Activated CD4-positive, CD25-positive, alpha-beta regulatory T cell treated with anti-CD3 and anti-CD28 coated beads, Interleukin-2, amount 50 U/mL, for 16 hours (primary cell): ENCODE results near the gene SPECC1.
"Not testable (repeated sequence)": the region's sequence is repeated elsewhere in the genome, so short reads cannot be mapped to it uniquely, and the experiment has no call there.

Experiments
- DNase-seq: peaks from one replicate; pipeline ENCODE4 v3.0.0-alpha.2; 2020; ENCODE audit warnings: low read depth, low spot score

SPECC1 gene

GRCh38 chr17:20235747-20236146, 226.6 kb downstream of the SPECC1 start:
- no peak for DNase-seq

DNA sequence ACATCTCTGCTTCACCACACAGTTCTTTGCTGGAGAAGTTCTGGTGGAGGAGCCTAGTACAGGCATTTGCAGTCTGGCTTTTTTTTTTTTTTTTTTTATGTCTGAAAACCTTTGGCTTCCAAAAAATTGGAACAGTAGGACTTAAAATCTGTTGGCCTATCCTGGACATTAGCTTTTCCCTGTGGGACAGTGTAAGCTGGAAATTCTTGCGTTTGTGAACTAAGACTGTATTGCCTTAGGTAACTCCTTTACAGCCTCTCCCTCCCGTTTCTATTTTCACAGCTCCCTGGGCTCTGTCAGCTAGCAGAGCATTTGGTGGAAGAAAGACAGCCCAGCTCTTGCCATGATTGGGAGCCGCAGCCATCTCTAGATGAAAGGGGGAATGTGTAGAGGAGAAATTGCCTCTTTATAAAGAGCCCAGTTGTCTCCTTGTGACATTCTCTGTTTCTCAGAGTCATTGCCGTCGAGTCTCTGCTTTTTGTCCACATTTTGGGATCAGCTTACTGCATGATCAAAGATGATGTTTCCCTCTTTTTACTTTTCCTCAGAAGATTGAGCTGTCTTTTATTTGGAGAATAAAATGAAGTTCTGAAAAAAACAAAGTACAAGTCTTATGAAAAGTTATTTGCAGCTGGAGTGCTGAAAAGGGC, 227.5 kb downstream of the SPECC1 start:
- DNase-seq: no peak

GRCh38 chr17:20239776-20240175, 230.6 kb downstream of the SPECC1 start:
- not testable (repeated sequence) for DNase-seq

DNA sequence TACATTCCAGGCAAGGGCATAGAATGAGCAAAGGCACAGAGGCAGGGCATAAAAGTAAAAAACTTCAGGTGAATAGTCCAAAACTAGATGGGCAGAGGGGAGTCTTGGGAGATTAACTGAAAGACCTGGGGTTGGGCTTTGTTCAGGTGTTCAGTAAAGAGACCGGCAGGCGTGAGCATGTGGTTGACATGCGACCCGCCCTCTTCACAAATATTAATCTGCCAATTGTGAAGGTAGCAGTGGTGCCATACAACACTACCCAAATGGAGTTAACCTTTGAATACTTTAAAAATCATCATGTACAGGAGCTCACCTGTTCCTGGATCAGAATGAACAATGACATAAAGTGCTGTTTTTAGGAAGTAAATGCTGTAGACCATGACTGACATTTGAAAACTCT, 232.7 kb downstream of the SPECC1 start:
- DNase-seq: no peak

DNA sequence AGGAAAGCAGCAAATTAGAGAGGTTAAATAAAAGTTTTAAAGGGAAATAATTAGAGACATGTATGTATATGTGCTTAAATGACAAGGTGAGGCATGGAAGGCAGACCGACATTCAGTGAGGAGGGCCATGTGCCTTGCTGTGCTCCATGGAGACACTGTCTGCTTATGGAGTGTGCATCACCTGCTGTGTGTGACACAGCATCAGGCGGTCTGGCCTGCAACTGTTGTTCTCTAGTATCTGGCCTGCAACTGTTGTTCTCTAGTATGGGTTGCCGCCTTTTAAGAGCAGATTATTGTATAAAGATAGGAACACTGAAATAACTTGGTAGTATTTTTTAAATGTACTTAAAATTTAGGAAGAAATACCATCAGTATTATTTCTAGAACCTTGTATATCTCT, 233.1 kb downstream of the SPECC1 start:
- DNase-seq: no peak

GRCh38 chr17:20243524-20243923, 234.4 kb downstream of the SPECC1 start:
- no peak for DNase-seq

DNA sequence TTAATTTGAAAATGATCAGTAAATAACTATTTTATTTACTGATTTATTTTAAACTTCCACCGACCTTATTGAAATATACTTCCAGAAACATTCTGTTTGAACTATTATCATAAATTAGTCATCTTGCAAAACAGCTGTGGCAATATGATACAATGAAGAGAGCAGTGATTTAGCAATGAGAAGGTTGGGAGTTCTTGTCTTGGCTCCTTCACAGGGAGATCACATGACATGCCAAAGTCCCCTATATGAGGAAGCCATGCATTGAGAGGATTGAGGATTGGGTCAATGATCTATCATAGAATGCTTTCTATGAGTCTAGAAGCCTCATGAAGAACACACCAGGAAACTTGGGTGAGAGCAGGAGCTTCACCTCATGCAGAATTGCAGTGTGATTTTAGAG, 235.5 kb downstream of the SPECC1 start:
- no peak for DNase-seq

GRCh38 chr17:20246692-20247091, 237.5 kb downstream of the SPECC1 start:
- no peak for DNase-seq

DNA sequence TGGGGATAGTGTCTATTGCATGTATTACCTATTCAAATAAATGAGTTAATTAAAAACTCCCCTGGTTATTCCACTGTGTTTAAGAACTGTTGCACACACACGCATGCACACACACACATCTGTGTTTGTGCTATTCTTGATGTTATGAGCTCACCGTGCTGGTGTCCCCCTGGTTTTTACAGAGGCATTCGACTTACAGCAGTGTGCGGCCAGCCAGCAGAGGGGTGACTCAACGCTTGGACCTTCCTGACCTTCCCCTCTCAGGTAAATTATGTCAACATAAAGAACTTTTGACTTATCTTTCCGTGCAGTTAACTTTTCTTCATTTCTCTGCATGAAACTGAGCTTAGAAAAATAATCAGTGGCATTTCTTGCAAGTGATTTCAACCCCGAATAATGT, 244.2 kb downstream of the SPECC1 start:
- no peak for DNase-seq

- DNase-seq: no peak
Measured at GRCh38 chr17:20254541-20254940, 245.4 kb downstream of the SPECC1 start.

DNA sequence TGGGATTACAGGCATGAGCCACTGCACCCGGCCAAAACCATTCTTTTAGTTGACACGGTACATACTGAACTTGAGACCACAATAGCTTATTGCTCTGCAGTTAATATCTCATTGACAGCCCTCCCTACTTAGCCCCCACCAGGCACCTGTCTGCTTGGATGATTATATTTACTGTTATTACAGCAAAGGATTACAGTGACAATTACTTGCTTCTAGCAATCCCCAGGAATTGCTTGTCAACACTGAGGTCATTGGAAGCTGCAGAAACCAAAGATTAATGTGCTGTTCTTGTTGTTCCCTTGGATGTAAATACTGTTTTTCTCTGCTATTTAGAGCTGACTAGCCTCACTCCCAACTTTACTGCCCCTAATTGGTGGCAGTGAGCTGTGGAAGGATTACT, 247.0 kb downstream of the SPECC1 start:
- no peak for DNase-seq

- no peak for DNase-seq
Measured at GRCh38 chr17:20257008-20257407, 247.8 kb downstream of the SPECC1 start.

DNA sequence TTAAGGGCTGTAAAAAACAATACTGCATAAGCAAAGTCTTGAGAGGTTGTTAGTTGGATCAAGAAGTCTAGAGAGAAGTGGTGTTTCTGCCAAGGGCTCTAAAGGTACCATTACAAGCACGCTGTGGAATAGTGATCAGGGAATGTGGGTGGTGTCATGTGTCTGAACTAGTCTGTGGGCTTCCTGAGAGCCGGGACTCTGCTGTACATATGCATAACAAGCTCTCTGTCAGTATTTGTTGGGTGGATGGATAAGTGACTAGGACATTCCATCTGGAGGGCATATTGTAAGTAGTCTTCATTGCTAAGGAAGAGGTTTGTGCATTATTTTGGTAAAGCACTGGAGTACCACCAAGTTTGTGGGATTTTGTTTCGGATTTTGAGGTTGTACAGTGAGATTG, 248.6 kb downstream of the SPECC1 start:
- DNase-seq: no peak

DNA sequence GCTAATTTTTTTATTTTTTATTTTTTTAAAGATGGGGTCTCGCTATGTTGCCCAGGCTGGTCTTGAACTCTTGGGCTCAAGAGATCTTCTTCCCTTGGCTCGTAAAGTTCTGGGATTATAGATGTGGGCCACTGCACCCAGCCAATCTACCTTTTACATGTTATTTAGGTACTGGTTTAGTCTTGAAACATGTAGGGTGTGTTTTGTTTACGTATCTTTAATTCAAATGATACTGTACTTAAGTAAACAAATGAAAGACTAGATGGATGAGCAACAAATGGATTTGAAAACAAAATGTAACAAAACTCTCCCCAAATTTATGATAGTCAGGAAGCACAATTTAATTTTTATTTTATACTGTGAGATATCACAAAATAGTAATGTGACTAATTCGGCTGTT, 250.5 kb downstream of the SPECC1 start:
- no peak for DNase-seq

- no peak for DNase-seq
Measured at GRCh38 chr17:20260268-20260667, 251.1 kb downstream of the SPECC1 start.

DNA sequence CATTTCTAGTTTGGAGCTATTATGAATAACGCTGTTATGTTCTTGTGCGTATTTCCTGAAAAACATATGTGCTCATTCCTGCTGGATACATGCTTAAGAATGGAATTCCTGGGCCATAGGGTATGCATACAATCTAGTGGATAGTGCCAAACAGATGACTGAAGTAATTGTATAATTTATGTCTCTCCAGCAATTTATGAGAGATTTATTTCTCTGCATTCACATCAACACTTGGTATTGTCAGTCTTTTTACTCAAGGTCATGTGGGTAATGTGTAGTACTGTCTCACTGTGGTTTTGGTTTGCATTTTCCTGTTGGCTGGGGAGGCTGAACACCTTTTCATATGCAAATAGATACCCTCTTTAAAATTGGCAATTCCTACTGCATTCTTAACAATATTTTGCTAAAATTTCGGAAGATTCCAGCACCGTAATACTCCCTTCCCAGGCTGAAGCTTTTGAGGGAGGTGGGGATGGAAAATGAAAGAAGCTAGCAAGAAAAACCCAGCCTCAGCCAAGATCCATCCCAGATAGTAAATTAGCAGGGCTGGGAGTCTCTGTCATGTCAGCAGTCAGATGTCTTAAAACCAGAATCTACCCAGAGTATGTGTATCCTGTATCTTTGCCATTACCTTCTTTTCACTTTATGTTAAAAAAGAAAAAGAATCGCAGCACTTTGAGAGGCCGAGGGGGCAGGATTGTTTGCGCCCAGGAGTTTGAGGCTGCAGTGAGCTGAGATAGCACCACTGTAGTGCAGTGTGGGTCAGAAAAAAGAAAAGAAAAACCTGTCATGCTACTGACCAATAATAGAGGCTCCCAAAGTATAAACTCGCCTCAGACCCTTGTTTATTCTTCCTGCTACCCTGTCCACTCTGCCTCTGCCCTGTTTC, 253.3 kb downstream of the SPECC1 start:
- DNase-seq: no peak

GRCh38 chr17:20263115-20263433, 253.9 kb downstream of the SPECC1 start:
- not testable (repeated sequence) for DNase-seq

DNA sequence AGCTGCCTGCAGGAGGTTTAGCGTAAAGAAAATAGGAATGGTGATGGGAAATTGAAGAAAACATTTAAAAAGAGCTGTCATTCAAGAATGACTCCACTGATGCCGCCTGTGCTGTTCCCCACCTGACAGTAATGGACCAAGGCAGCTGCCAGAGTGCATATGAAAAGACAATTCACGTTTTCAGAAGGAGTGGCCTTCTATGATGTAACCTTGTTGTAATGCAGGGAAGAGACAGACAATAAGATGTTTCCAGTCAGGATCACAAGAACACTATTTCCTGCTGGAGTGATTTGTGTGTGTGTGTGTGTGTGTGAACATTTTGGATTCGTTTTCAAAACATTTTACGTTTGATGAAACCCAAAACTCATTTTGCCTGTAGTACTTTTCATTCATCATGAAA, 254.4 kb downstream of the SPECC1 start:
- no peak for DNase-seq

DNA sequence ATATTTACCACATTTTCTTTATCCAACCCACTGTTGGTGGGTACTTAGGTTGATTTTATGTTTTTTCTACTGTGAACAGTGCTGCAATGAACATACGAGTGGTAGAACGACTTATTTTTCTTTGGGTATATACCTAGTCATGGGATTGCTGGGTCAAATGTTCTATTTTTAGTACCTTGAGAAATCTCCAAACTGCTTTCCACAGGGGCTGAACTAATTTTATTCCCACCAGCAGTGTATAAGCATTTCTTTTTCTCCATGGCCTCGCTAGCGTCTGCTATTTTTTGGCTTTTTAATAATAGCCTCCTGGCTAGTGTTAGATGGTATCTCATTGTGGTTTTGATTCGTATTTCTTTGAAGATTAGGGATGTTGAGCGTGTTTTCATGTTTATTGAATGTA, 255.8 kb downstream of the SPECC1 start:
- no peak for DNase-seq

- DNase-seq: no peak
Measured at GRCh38 chr17:20266806-20267458, 257.8 kb downstream of the SPECC1 start.

DNA sequence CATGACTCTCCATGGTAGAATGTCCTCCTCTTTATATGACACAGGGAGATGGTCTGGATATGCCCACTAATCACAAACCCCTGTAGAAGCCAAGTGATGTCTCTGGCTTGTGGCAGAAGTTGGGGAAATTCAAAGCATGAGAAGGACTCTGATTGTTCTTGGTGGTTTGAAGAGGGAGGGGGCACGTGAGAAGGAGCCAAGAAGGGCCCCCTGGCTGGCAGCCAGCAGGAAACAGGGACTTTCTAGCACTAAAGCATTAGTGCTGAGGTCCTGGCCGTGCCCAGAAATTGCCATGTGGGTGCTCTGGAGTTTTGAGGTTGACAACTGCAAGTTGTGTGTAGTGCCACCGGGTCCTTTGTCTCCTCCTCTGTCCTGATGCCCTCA, 258.3 kb downstream of the SPECC1 start:
- no peak for DNase-seq

DNA sequence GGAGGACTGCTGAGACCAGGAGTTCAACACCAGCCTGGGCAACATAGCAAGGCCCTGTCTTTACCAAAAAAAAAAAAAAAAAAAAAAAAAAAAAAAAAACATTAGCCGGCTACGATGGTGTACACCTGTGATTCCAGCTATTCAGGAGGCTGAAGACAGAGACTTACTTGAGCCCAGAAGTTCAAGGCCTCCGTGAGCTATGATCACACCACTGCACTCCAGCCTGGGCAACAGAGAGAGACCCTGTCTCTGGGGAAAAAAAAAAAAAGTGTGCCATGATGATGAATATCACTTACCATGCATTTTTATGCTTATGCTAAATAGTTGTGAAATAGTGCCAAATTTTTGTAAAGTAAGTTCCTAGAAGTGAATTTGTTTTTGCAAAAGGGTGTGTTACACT, 261.2 kb downstream of the SPECC1 start:
- no peak for DNase-seq
